Mesenchymal stem cell (in vitro differentiated cells and primary cell): ENCODE data around the gene NRP1.

Experiments
- DNase-seq: peaks from one replicate; pipeline ENCODE4 v3.0.0-alpha.2; 2013
- H2AFZ ChIP-seq: one replicate; pipeline ENCODE4 v1.6.1; 2013; ENCODE audit warnings: low read depth, mild to moderate bottlenecking, control low read depth, inconsistent platforms, low read length, moderate library complexity
- H2AK5ac ChIP-seq: 2 replicates; pipeline ENCODE4 v1.6.1; 2013; ENCODE audit warnings: low read length, moderate library complexity, mild to moderate bottlenecking, inconsistent platforms; ENCODE audit not compliant: severe bottlenecking
- H2BK120ac ChIP-seq: one replicate; pipeline ENCODE4 v1.6.1; 2013; ENCODE audit warnings: low read depth, mild to moderate bottlenecking, inconsistent platforms, low read length, moderate library complexity
- H2BK12ac ChIP-seq, 2 experiments: one replicate each; pipeline ENCODE4 v1.6.1; 2013; ENCODE audit warnings: inconsistent platforms in 2 of 2, low read length in 2 of 2, mild to moderate bottlenecking in 2 of 2, moderate library complexity in 2 of 2, control low read depth in 1 of 2
- H2BK15ac ChIP-seq: one replicate; pipeline ENCODE4 v1.6.1; 2013; ENCODE audit warnings: mild to moderate bottlenecking, low read depth, inconsistent platforms; ENCODE audit not compliant: poor library complexity, severe bottlenecking
- H2BK5ac ChIP-seq: 2 replicates; pipeline ENCODE4 v1.6.1; 2013; ENCODE audit warnings: low read depth, mild to moderate bottlenecking, low read length, control low read depth, inconsistent platforms; ENCODE audit not compliant: poor library complexity, severe bottlenecking
- H3K14ac ChIP-seq, 2 experiments: one replicate each; pipeline ENCODE4 v1.6.1; 2013; ENCODE audit warnings: inconsistent platforms in 2 of 2, low read length in 2 of 2, control low read depth in 1 of 2, mild to moderate bottlenecking in 1 of 2, moderate library complexity in 1 of 2
- H3K18ac ChIP-seq, 2 experiments: one replicate each; pipeline ENCODE4 v1.6.1; 2013; ENCODE audit warnings: inconsistent platforms in 2 of 2, low read length in 2 of 2, control low read depth in 1 of 2, low read depth in 1 of 2, mild to moderate bottlenecking in 1 of 2
- H3K23ac ChIP-seq, 2 experiments: one replicate each; pipeline ENCODE4 v1.6.1; 2013; ENCODE audit warnings: inconsistent platforms in 2 of 2, low read length in 2 of 2, mild to moderate bottlenecking in 2 of 2, moderate library complexity in 2 of 2, control low read depth in 1 of 2
- H3K27ac ChIP-seq: 2 replicates; pipeline ENCODE4 v1.5.1; 2013; ENCODE audit warnings: mild to moderate bottlenecking, moderate library complexity, low read length, control low read depth, inconsistent platforms; ENCODE audit not compliant: poor library complexity, severe bottlenecking
- H3K27me3 ChIP-seq, 2 experiments: 2 replicates each; pipeline versions ENCODE4 v1.6.1 to v1.7.0; 2013; ENCODE audit warnings: low read length in 2 of 2, mild to moderate bottlenecking in 2 of 2, moderate library complexity in 2 of 2, control low read depth in 1 of 2, inconsistent platforms in 1 of 2; ENCODE audit not compliant: control insufficient read depth in 1 of 2, insufficient read depth in 1 of 2
- H3K36me3 ChIP-seq, 2 experiments: 2 replicates each; pipeline versions ENCODE4 v1.6.1 to v1.7.0; 2013; ENCODE audit warnings: low read length in 2 of 2, control low read depth in 1 of 2, inconsistent platforms in 1 of 2, low read depth in 1 of 2, mild to moderate bottlenecking in 1 of 2; ENCODE audit not compliant: insufficient read depth in 2 of 2, control insufficient read depth in 1 of 2
- H3K4ac ChIP-seq, 2 experiments: one replicate each; pipeline ENCODE4 v1.6.1; 2013; ENCODE audit warnings: inconsistent platforms in 2 of 2, low read length in 2 of 2, mild to moderate bottlenecking in 2 of 2, moderate library complexity in 2 of 2, control low read depth in 1 of 2, low read depth in 1 of 2
- H3K4me1 ChIP-seq: 2 replicates; pipeline ENCODE4 v1.6.1; 2013; ENCODE audit warnings: low read depth, low read length, control low read depth; ENCODE audit not compliant: control insufficient read depth, insufficient read depth
- H3K4me2 ChIP-seq: 2 replicates; pipeline ENCODE4 v1.6.1; 2013; ENCODE audit warnings: low read length, mild to moderate bottlenecking, inconsistent platforms; ENCODE audit not compliant: poor library complexity, severe bottlenecking
- H3K4me3 ChIP-seq, 2 experiments: 2 replicates each; pipeline versions ENCODE4 v1.5.1 to v1.7.0; 2013; ENCODE audit warnings: low read length in 2 of 2, mild to moderate bottlenecking in 2 of 2, control low read depth in 1 of 2, low read depth in 1 of 2; ENCODE audit not compliant: insufficient read depth in 1 of 2
- H3K79me1 ChIP-seq: replicated peaks from 2 replicates; pipeline ENCODE4 v1.6.1; 2013; ENCODE audit warnings: mild to moderate bottlenecking, control low read depth, low read length, inconsistent platforms; ENCODE audit not compliant: poor library complexity, severe bottlenecking
- H3K9ac ChIP-seq: 2 replicates; pipeline ENCODE4 v1.7.0; 2013; ENCODE audit warnings: mild to moderate bottlenecking, low read length, moderate library complexity
- H3K9me3 ChIP-seq: 2 replicates; pipeline ENCODE4 v1.7.0; 2013; ENCODE audit warnings: mild to moderate bottlenecking, low read length; ENCODE audit not compliant: control insufficient read depth
- H4K8ac ChIP-seq: one replicate; pipeline ENCODE4 v1.6.1; 2013; ENCODE audit warnings: inconsistent platforms, mild to moderate bottlenecking, low read length, moderate library complexity
- H4K91ac ChIP-seq: one replicate; pipeline ENCODE4 v1.6.1; 2013; ENCODE audit warnings: mild to moderate bottlenecking, low read length, inconsistent platforms
- WGBS: methylation state at CpG from one replicate; pipeline ENCODE4 v1.1.7; 2013; ENCODE audit warnings: mixed read lengths; 5-methylcytosine and 5-hydroxymethylcytosine counted together

Gene NRP1

GRCh38 chr10:33306701-33307519 lies 27.6 kb downstream of the NRP1 start:
- 64% methylated on average over 3 of the region's 4 CpGs for WGBS
- Histone ChIP-seq H3K4me3 (peak overlapping the region in 1 of 2 experiments; percentile 28), H2BK5ac (no peak overlapping the region), H3K14ac (no peak overlapping the region), H3K18ac (no peak overlapping the region), H4K91ac (no peak overlapping the region), H2BK12ac (no peak overlapping the region), H3K4ac (peak overlapping the region in 1 of 2 experiments; percentile 40), H3K4me2 (no peak overlapping the region), H4K8ac (no peak overlapping the region), H3K23ac (no peak overlapping the region), H2BK15ac (no peak overlapping the region), H3K27me3 (no peaks in the 10 kb centered on the region), H3K27ac (peak overlapping the region; percentile 42), H2AFZ (no peak overlapping the region), H3K4me1 (peaks cover 6% of the 10 kb centered on the region), H2BK120ac (peak overlapping the region; percentile 64), H3K9ac (peak overlapping the region; percentile 26), H3K36me3 (peaks cover 22 to 70% of the 10 kb centered on the region in 2 experiments), H3K79me1 (peaks cover 2% of the 10 kb centered on the region), H3K9me3 (no peaks in the 10 kb centered on the region), H2AK5ac (no peak overlapping the region)
- DNase-seq, result peak; percentile 84

DNA sequence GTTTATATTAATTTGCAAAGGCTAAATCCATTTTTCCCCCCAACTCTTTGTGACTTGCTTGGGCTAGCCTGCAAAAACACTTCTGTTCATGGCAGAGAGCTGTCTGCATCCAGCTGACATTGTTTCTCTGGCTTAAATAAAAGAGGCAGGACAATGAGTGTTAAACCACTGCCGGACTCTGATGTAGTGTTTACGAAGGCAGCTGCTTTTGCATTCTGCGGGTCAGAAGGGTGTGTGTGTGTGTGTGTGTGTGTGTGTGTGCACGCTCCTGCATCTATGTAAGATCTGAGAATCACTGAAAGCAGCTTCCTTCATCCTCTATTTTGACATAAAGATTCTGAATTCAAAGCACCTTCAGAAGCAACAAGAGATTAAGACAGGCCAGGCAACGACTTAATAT lies 28.3 kb downstream of the NRP1 start:
- Histone ChIP-seq H3K27ac (peak overlapping the region; percentile 55), H3K27me3 (no peaks in the 10 kb centered on the region), H3K23ac (no peak overlapping the region), H2BK120ac (no peak overlapping the region), H4K91ac (no peak overlapping the region), H2BK15ac (no peak overlapping the region), H2AFZ (no peak overlapping the region), H3K4me3 (no peak overlapping the region), H3K4me1 (peaks cover 6% of the 10 kb centered on the region), H2AK5ac (no peak overlapping the region), H3K4ac (peak overlapping the region in 1 of 2 experiments; percentile 10), H3K36me3 (peaks cover 23 to 69% of the 10 kb centered on the region in 2 experiments), H2BK5ac (no peak overlapping the region), H3K14ac (no peak overlapping the region), H4K8ac (no peak overlapping the region), H3K79me1 (peaks cover 2% of the 10 kb centered on the region), H3K18ac (peak overlapping the region in 1 of 2 experiments; percentile 54), H3K4me2 (no peak overlapping the region), H2BK12ac (no peak overlapping the region), H3K9ac (peak overlapping the region; percentile 26), H3K9me3 (no peaks in the 10 kb centered on the region)
- peak; percentile 85 for DNase-seq
- WGBS, result 7% methylated on average over 3 of the region's 5 CpGs

- no peak overlapping the region for H3K9ac ChIP-seq
- peaks cover 2% of the 10 kb centered on the region for H3K79me1 ChIP-seq
- peak overlapping the region in 1 of 2 experiments; percentile 75 for H3K4ac ChIP-seq
- peak overlapping the region in 1 of 2 experiments; percentile 49 for H3K18ac ChIP-seq
- no peak overlapping the region for H2AK5ac ChIP-seq
- H4K8ac ChIP-seq, result no peak overlapping the region
- peak overlapping the region in 1 of 2 experiments; percentile 43 for H2BK12ac ChIP-seq
- 91% methylated on average over 6 of the region's 6 CpGs for WGBS
- H3K27me3 ChIP-seq, result no peaks in the 10 kb centered on the region
- H4K91ac ChIP-seq, result no peak overlapping the region
- H3K4me1 ChIP-seq, result peaks cover 10% of the 10 kb centered on the region
- no peak overlapping the region for H3K14ac ChIP-seq
- peaks cover 26 to 74% of the 10 kb centered on the region in 2 experiments for H3K36me3 ChIP-seq
- peak overlapping the region; percentile 37 for H2BK15ac ChIP-seq
- no peak overlapping the region for H2BK120ac ChIP-seq
- DNase-seq, result no peak
- H3K23ac ChIP-seq, result no peak overlapping the region
- no peak overlapping the region for H3K4me3 ChIP-seq
- no peak overlapping the region for H3K27ac ChIP-seq
- H2AFZ ChIP-seq, result no peak overlapping the region
- H3K9me3 ChIP-seq, result no peaks in the 10 kb centered on the region
- no peak overlapping the region for H2BK5ac ChIP-seq
- no peak overlapping the region for H3K4me2 ChIP-seq
Observed at GRCh38 chr10:33304423-33305225, 29.8 kb downstream of the NRP1 start.

DNA sequence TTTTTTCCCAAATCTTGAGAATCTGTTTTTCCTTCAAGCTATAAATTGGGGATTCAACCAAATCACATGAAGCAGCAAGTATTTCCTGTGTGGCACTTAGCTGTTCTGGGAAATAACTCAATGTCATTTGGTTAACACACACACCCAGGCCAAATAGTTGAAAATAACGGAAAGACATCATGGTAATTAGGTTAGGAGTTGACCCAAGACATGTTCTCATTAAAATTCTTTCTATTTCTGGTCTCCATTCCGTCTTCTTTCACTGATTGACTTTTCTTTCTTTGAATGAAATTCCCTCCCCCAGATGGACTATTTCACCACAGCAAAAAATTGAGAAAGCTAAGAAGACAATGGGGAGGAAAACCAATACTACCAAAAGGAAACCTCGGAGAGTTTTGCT lies 30.5 kb downstream of the NRP1 start:
- Histone ChIP-seq H3K14ac (no peak overlapping the region), H3K4ac (no peak overlapping the region), H3K79me1 (peaks cover 2% of the 10 kb centered on the region), H2AK5ac (no peak overlapping the region), H3K18ac (no peak overlapping the region), H3K36me3 (peaks cover 29 to 74% of the 10 kb centered on the region in 2 experiments), H2BK5ac (no peak overlapping the region), H2BK120ac (no peak overlapping the region), H2AFZ (no peak overlapping the region), H3K27me3 (no peaks in the 10 kb centered on the region), H3K9me3 (no peaks in the 10 kb centered on the region), H4K91ac (no peak overlapping the region), H3K4me3 (no peak overlapping the region), H3K4me1 (peaks cover 12% of the 10 kb centered on the region), H3K23ac (no peak overlapping the region), H3K4me2 (no peak overlapping the region), H2BK12ac (no peak overlapping the region), H4K8ac (no peak overlapping the region), H3K9ac (no peak overlapping the region), H3K27ac (no peak overlapping the region), H2BK15ac (no peak overlapping the region)
- WGBS, result 48% methylated on average over 2 of the region's 3 CpGs
- DNase-seq, result no peak
